Activated naive CD4-positive, alpha-beta T cell treated with anti-CD3 and anti-CD28 coated beads, Interleukin-2, amount 50 U/mL, for 72 hours (primary cell): Measurements from ENCODE around the gene CBFB. TPM values are rescaled to one million over a fixed set of nuclear protein-coding genes. Genes with fewer than 3 reads are reported as not detected.

Experiments
- ATAC-seq, 2 donors: fragments of 150-1000 bp; cut with Tn5 transposase; 2 replicates each; pipeline ENCODE4 v1.10.0; 2021; ENCODE audit warnings: mild to moderate bottlenecking in 2 of 2, moderate library complexity in 2 of 2
- DNase-seq, 2 donors: peaks; one replicate each; pipeline ENCODE4 v3.0.0; 2021 to 2022; ENCODE audit warnings: low spot score in 2 of 2
- H3K27ac Mint-ChIP-seq, 2 donors: one replicate each; pipeline ENCODE4 v1.8.0; 2022; ENCODE audit warnings: mild to moderate bottlenecking in 2 of 2, mixed read lengths in 2 of 2
- H3K36me3 Mint-ChIP-seq, 2 donors: one replicate each; pipeline ENCODE4 v1.8.0; 2022; ENCODE audit warnings: mixed read lengths in 2 of 2
- H3K9me3 Mint-ChIP-seq, 2 donors: one replicate each; pipeline ENCODE4 v1.8.0; 2022; ENCODE audit warnings: mixed read lengths in 2 of 2
- total RNA-seq, 2 donors: library from RNA; stranded (reverse); gene quantifications; one replicate each; pipeline ENCODE4 v1.2.3, GENCODE V29; 2022

Gene CBFB
- total RNA-seq, 2 donors from 2014 or later: 119 to 124 TPM

GRCh38 chr16:67098599-67098998, 69.7 kb downstream of the CBFB start:
- H3K27ac Mint-ChIP-seq: no peak overlapping the region
- DNase-seq (no peak), ATAC-seq (no peak)
- no peaks in the 10 kb centered on the region for H3K36me3 Mint-ChIP-seq
- no peaks in the 10 kb centered on the region for H3K9me3 Mint-ChIP-seq

GRCh38 chr16:67100569-67101310, 71.8 kb downstream of the CBFB start:
- Mint-ChIP-seq H3K27ac (peak overlapping the region in 1 of 2 donors; percentile 69), H3K36me3 (no peaks in the 10 kb centered on the region), H3K9me3 (no peaks in the 10 kb centered on the region)
- ATAC-seq (peak in 1 of 2 donors; percentile 9), DNase-seq (no peak)

- no peaks in the 10 kb centered on the region for H3K36me3 Mint-ChIP-seq
- H3K9me3 Mint-ChIP-seq: no peaks in the 10 kb centered on the region
- peak in 1 of 2 donors; percentile 24 for DNase-seq
- peak; percentile 96 to 97 for ATAC-seq
- H3K27ac Mint-ChIP-seq: peak overlapping the region; percentile 68 to 69
Measured at GRCh38 chr16:67101311-67102082, 72.5 kb downstream of the CBFB start.

GRCh38 chr16:67104061-67104460, 75.1 kb downstream of the CBFB start:
- no peaks in the 10 kb centered on the region for H3K36me3 Mint-ChIP-seq
- no peak for DNase-seq
- no peak overlapping the region for H3K27ac Mint-ChIP-seq
- ATAC-seq: no peak
- no peaks in the 10 kb centered on the region for H3K9me3 Mint-ChIP-seq

- DNase-seq (no peak), ATAC-seq (no peak)
- H3K9me3 Mint-ChIP-seq: no peaks in the 10 kb centered on the region
- no peak overlapping the region for H3K27ac Mint-ChIP-seq
- no peaks in the 10 kb centered on the region for H3K36me3 Mint-ChIP-seq
Measured at GRCh38 chr16:67104845-67105244, 75.9 kb downstream of the CBFB start.

- no peaks in the 10 kb centered on the region for H3K9me3 Mint-ChIP-seq
- peak overlapping the region in 1 of 2 donors; percentile 21 for H3K27ac Mint-ChIP-seq
- DNase-seq (no peak), ATAC-seq (no peak)
- H3K36me3 Mint-ChIP-seq: peaks cover 3% of the 10 kb centered on the region in 2 donors
Measured at GRCh38 chr16:67105246-67105645, 76.3 kb downstream of the CBFB start.

GRCh38 chr16:67105881-67106280, 76.9 kb downstream of the CBFB start:
- Mint-ChIP-seq H3K36me3 (peaks cover 7% of the 10 kb centered on the region in 2 donors), H3K9me3 (no peaks in the 10 kb centered on the region), H3K27ac (peak overlapping the region in 1 of 2 donors; percentile 21)
- DNase-seq (no peak), ATAC-seq (no peak)

GRCh38 chr16:67108489-67108888, 79.5 kb downstream of the CBFB start:
- ATAC-seq (no peak), DNase-seq (no peak)
- Mint-ChIP-seq H3K9me3 (no peaks in the 10 kb centered on the region), H3K27ac (peak overlapping the region in 1 of 2 donors; percentile 68), H3K36me3 (peaks cover 7% of the 10 kb centered on the region in 2 donors)

- no peaks in the 10 kb centered on the region for H3K9me3 Mint-ChIP-seq
- ATAC-seq (no peak), DNase-seq (no peak)
- peak overlapping the region in 1 of 2 donors; percentile 89 for H3K27ac Mint-ChIP-seq
- peaks cover 7% of the 10 kb centered on the region in 2 donors for H3K36me3 Mint-ChIP-seq
Measured at GRCh38 chr16:67108931-67109406, 80.0 kb downstream of the CBFB start.

- peak within 1 kb of the TSS; percentile 89 to 90 for H3K27ac Mint-ChIP-seq
- ATAC-seq (peak; percentile 90 to 92), DNase-seq (peak; percentile 95 to 99)
- H3K9me3 Mint-ChIP-seq: no peaks in the 10 kb centered on the region
- peaks cover 7% of the 10 kb centered on the region in 2 donors for H3K36me3 Mint-ChIP-seq
Measured at GRCh38 chr16:67109407-67110135, 80.6 kb downstream of the CBFB start, which contains the start of gene PHAF1. TSS of gene PHAF1 (plus strand) at chr16:67109941. CDS start at chr16:67110176, 235 bp downstream.

- no peak for ATAC-seq
- no peaks in the 10 kb centered on the region for H3K9me3 Mint-ChIP-seq
- H3K27ac Mint-ChIP-seq: peak overlapping the region in 1 of 2 donors; percentile 28
- no peak for DNase-seq
- peaks cover 7% of the 10 kb centered on the region in 2 donors for H3K36me3 Mint-ChIP-seq
Measured at GRCh38 chr16:67111951-67112444, 83.0 kb downstream of the CBFB start.

- Mint-ChIP-seq H3K9me3 (no peaks in the 10 kb centered on the region), H3K36me3 (peaks cover 7% of the 10 kb centered on the region in 2 donors), H3K27ac (peak overlapping the region in 1 of 2 donors; percentile 28)
- DNase-seq (no peak), ATAC-seq (no peak)
Measured at GRCh38 chr16:67112591-67113399, 83.8 kb downstream of the CBFB start.

GRCh38 chr16:67114793-67115192, 85.8 kb downstream of the CBFB start:
- H3K27ac Mint-ChIP-seq: no peak overlapping the region
- ATAC-seq (no peak), DNase-seq (no peak)
- H3K36me3 Mint-ChIP-seq: peaks cover 7% of the 10 kb centered on the region in 2 donors
- H3K9me3 Mint-ChIP-seq: no peaks in the 10 kb centered on the region

GRCh38 chr16:67115639-67116038, 86.7 kb downstream of the CBFB start:
- no peak for DNase-seq
- ATAC-seq: no peak
- Mint-ChIP-seq H3K9me3 (no peaks in the 10 kb centered on the region), H3K27ac (peak overlapping the region in 1 of 2 donors; percentile 4), H3K36me3 (peaks cover under 1% of the 10 kb centered on the region in 2 donors)

GRCh38 chr16:67116388-67117311, 87.7 kb downstream of the CBFB start:
- no peak for ATAC-seq
- Mint-ChIP-seq H3K27ac (no peak overlapping the region), H3K36me3 (no peaks in the 10 kb centered on the region), H3K9me3 (no peaks in the 10 kb centered on the region)
- peak in 1 of 2 donors; percentile 14 for DNase-seq
